Body of pancreas (tissue), 4 donors: ENCODE results near the gene FLII. TPM values are rescaled to one million over a fixed set of nuclear protein-coding genes. Genes with fewer than 3 reads are reported as not detected.
A peak's percentile ranks its signal among the peaks of the same experiment; 100 is the strongest.

Experiments used
- ATAC-seq: fragments of 150-250 bp; one replicate; pipeline ENCODE4 v1.9.1; 2016
- DNase-seq, 4 donors: peaks; one replicate each; pipeline ENCODE4 v3.0.0-alpha.2; 2019
- H3K27ac ChIP-seq, 4 donors: fragments of 200-600 bp; sonication (generic); 1 replicate in 3 of 4; 2 replicates in 1 of 4; pipeline versions ENCODE4 v1.5.1 to v1.6.1; 2016 to 2019; ENCODE audit warnings: mild to moderate bottlenecking in 1 of 4, mixed read lengths in 1 of 4, moderate library complexity in 1 of 4
- H3K27me3 ChIP-seq, 2 donors: fragments of 200-600 bp; sonication (generic); one replicate each; pipeline ENCODE4 v1.6.0; 2016; ENCODE audit warnings: mild to moderate bottlenecking in 1 of 2
- H3K36me3 ChIP-seq, 2 donors: fragments of 200-600 bp; sonication (generic); replicated peaks in 1 of 2; 2 replicates each; pipeline ENCODE4 v1.5.1; 2016; ENCODE audit warnings: low read depth in 2 of 2; ENCODE audit not compliant: insufficient read depth in 1 of 2
- H3K4me1 ChIP-seq: fragments of 200-600 bp; sonication (generic); one replicate; pipeline ENCODE4 v1.6.0; 2016
- H3K4me3 ChIP-seq, 2 donors: fragments of 200-600 bp; sonication (generic); 1 replicate in 1 of 2; 2 replicates in 1 of 2; pipeline ENCODE4 v1.5.1; 2016 to 2019
- H3K9me3 ChIP-seq, 3 donors: fragments of 200-600 bp; sonication (generic); 1 replicate in 2 of 3; 2 replicates in 1 of 3; pipeline ENCODE4 v1.5.1; 2016
- POLR2A ChIP-seq, 3 donors: fragments of 450-650 bp; IDR thresholded peaks; one replicate each; pipeline ENCODE4 v1.6.1; 2016; ENCODE audit warnings: antibody characterized with exemption in 3 of 3, mild to moderate bottlenecking in 2 of 3
- WGBS, 2 donors: methylation state at CpG; one replicate each; pipeline ENCODE4 v1.1.5; 2017; 5-methylcytosine and 5-hydroxymethylcytosine counted together
- intact Hi-C: fragments of 100-400 bp; cut with DNase I; formaldehyde crosslinking; loops from one replicate; pipeline ENCODE4 v1.15.1; 2023
- total RNA-seq, 2 donors: library from RNA; depleted of rRNA; stranded (reverse); fragments of >200 nt; gene quantifications; one replicate each; pipeline ENCODE4 v1.1.0, GENCODE V29; 2016
- TF ChIP-seq, protein P1 (sequence below), 7 experiments: fragments of 450-650 bp in 4 of 7; fragments of 200-600 bp in 3 of 7; sonication (generic) in 3 of 7; IDR thresholded peaks; one replicate each; pipeline ENCODE4 v1.5.1; 2016 to 2019; ENCODE audit warnings: antibody characterized with exemption in 7 of 7

Gene FLII
- total RNA-seq, 2 donors from 2014 or later: 154 to 173 TPM

DNA sequence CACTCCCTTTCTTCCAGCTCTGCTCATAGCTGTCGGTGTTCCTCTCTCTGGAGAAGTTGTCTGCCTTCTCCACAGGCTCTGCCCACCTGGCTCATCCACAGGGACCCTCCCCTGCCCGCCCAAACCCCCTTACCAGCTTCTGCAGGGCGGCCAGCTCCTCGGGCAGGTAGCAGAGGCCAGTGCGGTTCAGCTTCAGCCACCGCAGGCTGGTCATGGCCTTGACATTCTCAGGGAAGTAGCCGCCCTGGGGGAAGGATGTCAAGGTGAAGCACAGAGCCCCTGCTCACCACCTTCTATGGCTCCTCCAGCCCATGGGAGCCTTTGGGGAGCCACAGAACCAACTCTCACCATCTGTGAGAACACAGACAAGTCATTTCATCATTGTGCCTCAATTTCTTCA lies 1.8 kb downstream of the FLII start:
- intact Hi-C loops: no loop called here

DNA sequence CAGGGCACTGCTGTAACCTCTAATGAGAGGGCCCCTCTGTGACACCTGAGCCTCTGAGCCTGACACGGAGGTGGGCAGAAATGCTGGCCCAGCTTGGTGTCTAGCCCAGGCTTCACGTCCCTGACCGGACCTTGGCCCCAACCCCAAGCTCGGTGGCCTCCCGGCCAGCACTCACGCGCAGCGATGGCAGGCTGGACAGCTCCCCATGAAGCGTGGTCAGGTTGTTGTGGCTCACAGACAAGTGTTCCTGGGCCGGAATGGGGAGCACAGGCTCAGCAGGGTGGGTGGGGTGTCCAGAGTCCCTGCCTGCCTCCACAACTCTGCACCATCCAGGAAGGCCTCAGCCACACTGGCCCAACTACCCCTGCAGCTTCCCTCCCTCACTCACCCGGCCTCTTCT lies 2.2 kb downstream of the FLII start:
- H3K4me3 ChIP-seq: no peak overlapping the region
- DNase-seq (no peak), ATAC-seq (no peak)
- peak overlapping the region in 3 of 4 donors; percentile 89 to 99 (median 97) for H3K27ac ChIP-seq
- H3K36me3 ChIP-seq: peaks cover 14 to 30% of the 10 kb centered on the region in 2 donors
- TF ChIP-seq POLR2A (IDR thresholded peaks at IDR 0.05): no peak
- TF ChIP-seq, protein P1, sequence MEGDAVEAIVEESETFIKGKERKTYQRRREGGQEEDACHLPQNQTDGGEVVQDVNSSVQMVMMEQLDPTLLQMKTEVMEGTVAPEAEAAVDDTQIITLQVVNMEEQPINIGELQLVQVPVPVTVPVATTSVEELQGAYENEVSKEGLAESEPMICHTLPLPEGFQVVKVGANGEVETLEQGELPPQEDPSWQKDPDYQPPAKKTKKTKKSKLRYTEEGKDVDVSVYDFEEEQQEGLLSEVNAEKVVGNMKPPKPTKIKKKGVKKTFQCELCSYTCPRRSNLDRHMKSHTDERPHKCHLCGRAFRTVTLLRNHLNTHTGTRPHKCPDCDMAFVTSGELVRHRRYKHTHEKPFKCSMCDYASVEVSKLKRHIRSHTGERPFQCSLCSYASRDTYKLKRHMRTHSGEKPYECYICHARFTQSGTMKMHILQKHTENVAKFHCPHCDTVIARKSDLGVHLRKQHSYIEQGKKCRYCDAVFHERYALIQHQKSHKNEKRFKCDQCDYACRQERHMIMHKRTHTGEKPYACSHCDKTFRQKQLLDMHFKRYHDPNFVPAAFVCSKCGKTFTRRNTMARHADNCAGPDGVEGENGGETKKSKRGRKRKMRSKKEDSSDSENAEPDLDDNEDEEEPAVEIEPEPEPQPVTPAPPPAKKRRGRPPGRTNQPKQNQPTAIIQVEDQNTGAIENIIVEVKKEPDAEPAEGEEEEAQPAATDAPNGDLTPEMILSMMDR (IDR thresholded peaks at IDR 0.05): no peak
- 54 to 81% methylated on average over 4 to 11 of the region's 11 CpGs for WGBS, 2 donors
- no peaks in the 10 kb centered on the region for H3K27me3 ChIP-seq
- peaks cover 33% of the 10 kb centered on the region for H3K4me1 ChIP-seq
- no peaks in the 10 kb centered on the region for H3K9me3 ChIP-seq
- intact Hi-C loops: no loop called here

More for the DNA sequence above, 1.8 kb downstream of the FLII start:
- Histone ChIP-seq H3K4me3 (no peak overlapping the region), H3K4me1 (peaks cover 37% of the 10 kb centered on the region), H3K9me3 (no peaks in the 10 kb centered on the region), H3K27me3 (no peaks in the 10 kb centered on the region), H3K36me3 (peaks cover 14 to 26% of the 10 kb centered on the region in 2 donors), H3K27ac (peak overlapping the region; percentile 89 to 99 (median 97))
- DNase-seq (no peak), ATAC-seq (no peak)
- TF ChIP-seq, protein P1 (IDR thresholded peaks at IDR 0.05): no peak
- no peak for TF ChIP-seq POLR2A (IDR thresholded peaks at IDR 0.05)
- 26 to 61% methylated on average over 4 to 6 of the region's 7 CpGs for WGBS, 2 donors

DNA sequence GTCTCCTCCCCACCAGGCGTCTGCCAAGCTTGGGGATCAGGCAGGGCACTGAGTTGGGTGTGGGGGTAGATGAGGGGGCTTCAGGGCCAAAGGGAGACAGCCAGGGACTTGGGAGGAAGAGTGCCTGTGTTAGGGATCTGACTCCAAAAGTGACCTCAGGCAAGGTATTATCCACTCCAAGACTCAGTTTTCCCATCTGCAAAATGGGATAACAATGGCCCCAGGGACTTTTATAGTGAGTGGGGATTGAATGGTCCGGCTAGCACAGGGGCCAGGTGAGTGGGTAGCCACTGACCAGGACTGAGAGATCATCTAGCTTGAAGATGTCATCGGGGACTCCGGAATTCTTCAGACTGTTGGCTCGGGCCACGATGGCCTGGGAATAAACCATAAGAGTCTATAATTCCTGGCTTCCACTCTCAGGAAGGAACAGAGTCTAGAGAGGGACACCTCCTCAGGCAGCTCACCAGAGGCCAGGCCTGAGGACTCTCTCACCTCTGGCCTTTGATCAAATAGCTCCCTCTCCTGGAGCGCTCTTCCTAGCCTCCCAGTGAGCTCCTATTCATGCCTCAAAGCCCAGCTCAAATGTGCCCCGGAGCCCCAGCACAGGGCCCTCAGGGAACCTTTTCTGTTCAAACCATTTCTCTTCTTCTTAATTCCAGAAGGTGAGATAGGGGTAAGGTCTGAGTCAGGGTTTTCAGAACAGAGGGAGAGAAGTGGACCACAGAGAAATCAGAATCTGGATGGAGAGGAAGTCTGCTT lies 3.5 kb downstream of the FLII start:
- ATAC-seq (no peak), DNase-seq (no peak)
- Histone ChIP-seq H3K4me3 (no peak overlapping the region), H3K27ac (no peak overlapping the region), H3K4me1 (peaks cover 40% of the 10 kb centered on the region), H3K27me3 (no peaks in the 10 kb centered on the region), H3K36me3 (peaks cover 14 to 34% of the 10 kb centered on the region in 2 donors), H3K9me3 (no peaks in the 10 kb centered on the region)
- TF ChIP-seq, protein P1 (IDR thresholded peaks at IDR 0.05): no peak
- intact Hi-C loops: no loop called here
- WGBS, 2 donors: 91 to 97% methylated on average over 4 to 8 of the region's 8 CpGs

DNA sequence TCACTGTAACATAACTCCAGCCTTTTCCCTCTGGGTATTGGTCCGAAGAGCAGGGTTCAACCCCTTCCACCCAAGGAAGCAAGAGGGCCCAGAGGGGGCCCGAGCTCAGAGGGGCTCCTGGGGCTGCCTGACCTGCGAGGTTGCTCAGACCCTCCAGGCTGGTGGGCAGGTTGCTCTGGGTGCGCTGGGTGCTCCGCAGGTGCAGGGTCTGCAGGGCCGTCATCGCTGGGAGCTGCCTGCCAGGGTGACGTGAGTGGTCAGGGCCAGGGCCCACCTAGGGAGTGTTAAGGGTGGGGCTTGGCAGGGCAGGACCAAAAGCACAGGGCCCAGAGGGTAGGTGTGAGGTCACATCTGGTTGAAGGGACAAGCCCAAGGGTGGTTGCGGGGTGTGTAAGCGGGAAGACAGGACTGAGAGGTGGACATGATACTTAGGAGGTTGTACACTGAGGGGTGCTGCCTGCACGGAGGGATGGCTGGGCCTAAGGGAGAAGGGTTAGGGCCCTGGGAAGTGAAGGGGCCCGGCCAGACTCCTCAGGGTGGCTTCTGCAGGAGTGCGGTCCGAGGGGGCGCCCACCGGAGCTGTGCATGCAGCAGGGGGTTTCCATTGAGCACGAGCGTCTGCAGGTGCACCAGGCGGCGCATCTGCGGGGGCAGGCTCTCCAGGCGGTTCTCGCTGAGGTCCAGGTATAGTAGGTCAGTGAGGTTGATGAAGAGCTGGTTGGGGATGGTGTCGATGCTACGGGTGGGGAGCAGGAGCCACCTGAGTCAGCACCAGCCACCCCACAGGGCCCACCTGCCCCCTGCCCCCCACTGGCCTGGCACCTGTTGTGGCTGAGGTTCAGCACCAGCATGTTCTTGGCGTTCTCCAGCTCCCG lies 4.4 kb downstream of the FLII start:
- Histone ChIP-seq H3K36me3 (peaks cover 14 to 34% of the 10 kb centered on the region in 2 donors), H3K27ac (no peak overlapping the region), H3K4me3 (no peak overlapping the region), H3K27me3 (no peaks in the 10 kb centered on the region), H3K4me1 (peaks cover 33% of the 10 kb centered on the region), H3K9me3 (no peaks in the 10 kb centered on the region)
- TF ChIP-seq POLR2A (IDR thresholded peaks at IDR 0.05): no peak
- TF ChIP-seq, protein P1 (IDR thresholded peaks at IDR 0.05): no peak
- intact Hi-C loops: no loop called here
- no peak for ATAC-seq
- DNase-seq: no peak
- WGBS, 2 donors: 87 to 89% methylated on average over 16 to 27 of the region's 27 CpGs
